KMS-11 (cell line): ENCODE results near the gene DCP2.

Experiments used
- H2AFZ ChIP-seq: fragments of 200-600 bp; sonication (generic); 2 replicates; pipeline ENCODE4 v1.6.1; 2016; ENCODE audit warnings: antibody characterized with exemption, mixed run types, low read depth
- H3K27ac ChIP-seq: fragments of 200-600 bp; sonication (generic); 2 replicates; pipeline ENCODE4 v1.6.1; 2016; ENCODE audit warnings: mild to moderate bottlenecking, mixed run types
- H3K27me3 ChIP-seq: fragments of 200-600 bp; sonication (generic); 2 replicates; pipeline ENCODE4 v1.6.1; 2017; ENCODE audit warnings: mild to moderate bottlenecking, low read depth, mixed run types, moderate library complexity; ENCODE audit not compliant: insufficient read depth
- H3K36me3 ChIP-seq: fragments of 200-600 bp; sonication (generic); 2 replicates; pipeline ENCODE4 v1.6.1; 2017; ENCODE audit warnings: mild to moderate bottlenecking, mixed run types; ENCODE audit not compliant: insufficient read depth
- H3K4me1 ChIP-seq: fragments of 200-600 bp; sonication (generic); 2 replicates; pipeline ENCODE4 v1.6.1; 2016; ENCODE audit warnings: mild to moderate bottlenecking, low read depth, mixed run types; ENCODE audit not compliant: poor library complexity, severe bottlenecking
- H3K4me2 ChIP-seq: fragments of 200-600 bp; sonication (generic); 2 replicates; pipeline ENCODE4 v1.7.0; 2016; ENCODE audit warnings: mild to moderate bottlenecking, mixed run types
- H3K4me3 ChIP-seq: fragments of 200-600 bp; sonication (generic); IDR thresholded peaks from 2 replicates; pipeline ENCODE4 v1.6.1; 2017; ENCODE audit warnings: low read depth, low read length, mixed read lengths; ENCODE audit not compliant: insufficient read depth
- H3K79me2 ChIP-seq: fragments of 200-600 bp; sonication (generic); 2 replicates; pipeline ENCODE4 v1.6.1; 2016; ENCODE audit warnings: low read depth, mixed run types; ENCODE audit not compliant: insufficient read depth
- H3K9ac ChIP-seq: fragments of 200-600 bp; sonication (generic); 2 replicates; pipeline ENCODE4 v1.6.1; 2016; ENCODE audit warnings: mild to moderate bottlenecking, mixed run types
- H4K20me1 ChIP-seq: fragments of 200-600 bp; sonication (generic); 2 replicates; pipeline ENCODE4 v1.6.1; 2016; ENCODE audit warnings: mild to moderate bottlenecking, mixed run types; ENCODE audit not compliant: insufficient read depth
- TF ChIP-seq, protein P1 (sequence below): fragments of 200-600 bp; sonication (generic); conservative IDR thresholded peaks from 2 replicates; pipeline ENCODE4 v1.6.1; 2017; ENCODE audit warnings: low read depth, mild to moderate bottlenecking, antibody characterized with exemption, low read length, moderate library complexity, mixed read lengths

Gene DCP2

DNA sequence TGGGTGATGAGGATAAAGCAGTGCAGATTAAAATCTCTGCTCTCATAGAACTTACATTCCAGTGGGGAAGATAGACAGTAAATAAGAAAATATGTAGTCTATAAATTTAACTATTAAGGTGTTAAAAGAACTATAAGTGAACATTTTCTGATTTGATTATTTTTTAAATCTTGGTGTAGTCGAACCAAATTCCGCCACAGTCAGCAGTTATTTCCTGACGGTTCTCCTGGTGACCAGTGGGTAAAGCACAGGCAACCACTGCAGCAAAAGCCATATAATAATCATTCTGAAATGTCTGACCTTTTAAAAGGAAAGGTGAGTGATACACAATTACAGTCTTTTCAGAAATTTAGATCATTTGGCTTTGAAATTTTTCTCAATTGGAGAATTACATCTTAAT lies 27.2 kb downstream of the DCP2 start:
- H3K4me1 ChIP-seq, result no peaks in the 10 kb centered on the region
- no peaks in the 10 kb centered on the region for H3K79me2 ChIP-seq
- H3K27me3 ChIP-seq, result no peaks in the 10 kb centered on the region
- H3K27ac ChIP-seq, result no peak overlapping the region
- TF ChIP-seq, protein P1, sequence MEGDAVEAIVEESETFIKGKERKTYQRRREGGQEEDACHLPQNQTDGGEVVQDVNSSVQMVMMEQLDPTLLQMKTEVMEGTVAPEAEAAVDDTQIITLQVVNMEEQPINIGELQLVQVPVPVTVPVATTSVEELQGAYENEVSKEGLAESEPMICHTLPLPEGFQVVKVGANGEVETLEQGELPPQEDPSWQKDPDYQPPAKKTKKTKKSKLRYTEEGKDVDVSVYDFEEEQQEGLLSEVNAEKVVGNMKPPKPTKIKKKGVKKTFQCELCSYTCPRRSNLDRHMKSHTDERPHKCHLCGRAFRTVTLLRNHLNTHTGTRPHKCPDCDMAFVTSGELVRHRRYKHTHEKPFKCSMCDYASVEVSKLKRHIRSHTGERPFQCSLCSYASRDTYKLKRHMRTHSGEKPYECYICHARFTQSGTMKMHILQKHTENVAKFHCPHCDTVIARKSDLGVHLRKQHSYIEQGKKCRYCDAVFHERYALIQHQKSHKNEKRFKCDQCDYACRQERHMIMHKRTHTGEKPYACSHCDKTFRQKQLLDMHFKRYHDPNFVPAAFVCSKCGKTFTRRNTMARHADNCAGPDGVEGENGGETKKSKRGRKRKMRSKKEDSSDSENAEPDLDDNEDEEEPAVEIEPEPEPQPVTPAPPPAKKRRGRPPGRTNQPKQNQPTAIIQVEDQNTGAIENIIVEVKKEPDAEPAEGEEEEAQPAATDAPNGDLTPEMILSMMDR, result no peak
- no peaks in the 10 kb centered on the region for H4K20me1 ChIP-seq
- no peak overlapping the region for H3K9ac ChIP-seq
- peaks cover 2% of the 10 kb centered on the region; the same call in 1 of the 2 replicates for H3K36me3 ChIP-seq
- no peak overlapping the region for H3K4me2 ChIP-seq
- H2AFZ ChIP-seq, result no peak overlapping the region
- no peak overlapping the region for H3K4me3 ChIP-seq

DNA sequence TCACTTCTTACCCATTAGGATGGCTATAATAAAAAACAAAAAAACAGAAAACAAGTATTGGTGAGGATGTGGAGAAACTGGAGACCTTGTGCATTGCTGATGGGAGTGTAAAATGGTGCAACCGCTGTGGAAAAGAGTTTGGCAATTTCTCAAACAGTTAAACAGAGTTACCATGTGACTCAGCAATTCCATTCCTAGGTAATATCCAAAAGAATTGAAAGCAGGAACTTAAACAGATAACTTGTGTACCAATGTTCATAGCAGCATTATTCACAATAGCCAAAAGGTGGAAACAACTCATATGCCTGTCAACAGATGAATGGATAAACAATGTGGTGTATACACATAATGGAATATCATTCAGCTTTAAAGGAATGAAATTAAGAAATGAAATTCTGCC lies 28.9 kb downstream of the DCP2 start:
- no peaks in the 10 kb centered on the region for H4K20me1 ChIP-seq

DNA sequence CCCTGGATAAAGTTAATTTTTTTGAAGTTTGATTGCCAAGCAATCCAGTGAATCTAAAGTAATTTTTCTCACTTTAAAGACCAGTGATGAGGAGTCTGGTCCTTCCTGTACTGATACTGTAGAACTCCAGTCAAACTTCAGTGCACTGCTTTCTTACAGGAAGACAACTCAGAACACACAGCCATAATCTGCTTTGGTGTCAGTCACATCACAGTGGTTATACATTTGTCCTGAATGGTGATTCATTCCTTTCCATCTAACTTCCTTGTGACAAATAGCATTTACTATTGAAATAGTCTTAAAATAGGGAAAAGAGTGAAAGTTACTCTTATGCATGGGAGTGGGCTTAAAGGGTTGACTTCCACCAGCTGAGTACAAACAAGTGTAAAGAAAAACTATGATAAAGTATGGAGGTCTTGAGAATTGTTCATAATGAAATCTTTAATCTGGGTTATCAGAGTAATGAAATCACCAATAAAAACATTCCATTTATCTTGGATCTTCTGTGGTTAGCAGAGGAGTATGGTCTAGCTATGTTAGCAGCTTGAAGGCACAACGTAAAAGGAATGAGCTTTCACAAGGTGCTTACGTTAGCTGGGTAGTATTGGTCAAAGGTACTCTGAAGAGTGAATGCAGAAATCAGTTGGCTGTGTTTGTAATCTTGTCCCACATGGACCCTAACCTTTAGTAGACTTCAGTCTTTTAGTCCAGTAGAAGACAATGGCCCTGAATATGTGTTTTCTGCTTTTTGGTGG lies 41.5 kb downstream of the DCP2 start:
- TF ChIP-seq, protein P1, result no peak
- H3K4me3 ChIP-seq, result no peak overlapping the region
- no peaks in the 10 kb centered on the region for H3K27me3 ChIP-seq
- H3K9ac ChIP-seq, result no peak overlapping the region
- no peaks in the 10 kb centered on the region for H3K36me3 ChIP-seq
- H3K4me2 ChIP-seq, result no peak overlapping the region
- peaks cover 17% of the 10 kb centered on the region for H3K4me1 ChIP-seq
- H3K79me2 ChIP-seq, result no peaks in the 10 kb centered on the region
- H3K27ac ChIP-seq, result no peak overlapping the region
- H4K20me1 ChIP-seq, result no peaks in the 10 kb centered on the region; the same call in 1 of the 2 replicates
- H2AFZ ChIP-seq, result no peak overlapping the region

More for the DNA sequence above, 28.9 kb downstream of the DCP2 start:
- H3K4me1 ChIP-seq, result no peaks in the 10 kb centered on the region
- no peak overlapping the region for H3K4me3 ChIP-seq
- no peak overlapping the region for H2AFZ ChIP-seq
- H3K4me2 ChIP-seq, result no peak overlapping the region
- no peaks in the 10 kb centered on the region for H3K27me3 ChIP-seq
- no peak overlapping the region for H3K9ac ChIP-seq
- TF ChIP-seq, protein P1, result no peak
- H3K79me2 ChIP-seq, result no peaks in the 10 kb centered on the region
- H3K36me3 ChIP-seq, result peaks cover 2% of the 10 kb centered on the region; the same call in 1 of the 2 replicates
- no peak overlapping the region for H3K27ac ChIP-seq

DNA sequence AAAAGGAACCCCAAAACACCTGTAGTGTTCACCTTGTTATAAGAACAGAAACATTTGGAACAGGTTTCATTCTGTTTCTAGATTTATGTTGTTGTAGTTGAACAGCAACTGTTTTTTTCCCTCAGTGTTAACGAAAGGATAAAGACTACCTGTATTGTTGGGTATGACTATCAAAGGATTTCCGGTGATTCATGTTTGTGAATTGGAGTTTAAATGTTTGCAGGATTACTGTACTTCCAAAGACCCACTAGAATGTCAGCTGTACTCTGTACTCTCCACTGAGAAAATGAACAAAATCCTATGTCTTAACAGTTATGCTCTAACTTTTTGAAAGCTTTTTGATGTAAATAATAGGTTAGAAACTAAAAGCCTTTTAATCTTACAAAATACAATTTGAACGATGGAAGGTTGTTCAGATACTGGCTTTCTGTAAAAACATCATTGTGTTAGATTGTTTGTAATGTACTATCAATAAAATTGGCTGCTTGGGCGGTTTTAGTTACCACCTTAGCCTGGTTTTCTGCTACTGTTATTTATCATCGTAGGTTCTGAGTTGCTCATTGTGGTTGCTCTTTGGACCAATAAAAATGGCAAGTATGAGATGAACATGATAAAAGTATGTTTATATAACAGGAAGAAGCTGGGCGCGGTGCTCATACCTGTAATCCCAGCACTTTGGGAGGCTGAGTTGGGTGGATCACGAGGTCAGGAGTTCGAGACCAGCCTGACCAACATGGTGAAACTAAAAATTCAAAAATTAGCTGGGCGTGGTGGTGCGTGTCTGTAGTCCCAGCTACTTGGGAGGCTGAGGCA lies 44.1 kb downstream of the DCP2 start:
- Histone ChIP-seq H4K20me1 (no peaks in the 10 kb centered on the region; the same call in 1 of the 2 replicates), H3K9ac (no peak overlapping the region), H3K4me1 (peaks cover 18% of the 10 kb centered on the region), H3K4me2 (no peak overlapping the region), H3K27ac (no peak overlapping the region), H3K79me2 (no peaks in the 10 kb centered on the region), H3K36me3 (no peaks in the 10 kb centered on the region), H2AFZ (no peak overlapping the region), H3K27me3 (no peaks in the 10 kb centered on the region), H3K4me3 (no peak overlapping the region)
- TF ChIP-seq, protein P1, result no peak
